KMS-11 (cell line): Measurements from ENCODE around the gene YIPF5.

ENCODE experiments used
- H2AFZ ChIP-seq: fragments of 200-600 bp; sonication (generic); 2 replicates; pipeline ENCODE4 v1.6.1; 2016; ENCODE audit warnings: antibody characterized with exemption, mixed run types, low read depth
- H3K27ac ChIP-seq: fragments of 200-600 bp; sonication (generic); 2 replicates; pipeline ENCODE4 v1.6.1; 2016; ENCODE audit warnings: mild to moderate bottlenecking, mixed run types
- H3K27me3 ChIP-seq: fragments of 200-600 bp; sonication (generic); 2 replicates; pipeline ENCODE4 v1.6.1; 2017; ENCODE audit warnings: mild to moderate bottlenecking, low read depth, mixed run types, moderate library complexity; ENCODE audit not compliant: insufficient read depth
- H3K36me3 ChIP-seq: fragments of 200-600 bp; sonication (generic); 2 replicates; pipeline ENCODE4 v1.6.1; 2017; ENCODE audit warnings: mild to moderate bottlenecking, mixed run types; ENCODE audit not compliant: insufficient read depth
- H3K4me1 ChIP-seq: fragments of 200-600 bp; sonication (generic); 2 replicates; pipeline ENCODE4 v1.6.1; 2016; ENCODE audit warnings: mild to moderate bottlenecking, low read depth, mixed run types; ENCODE audit not compliant: poor library complexity, severe bottlenecking
- H3K4me2 ChIP-seq: fragments of 200-600 bp; sonication (generic); 2 replicates; pipeline ENCODE4 v1.7.0; 2016; ENCODE audit warnings: mild to moderate bottlenecking, mixed run types
- H3K4me3 ChIP-seq: fragments of 200-600 bp; sonication (generic); IDR thresholded peaks from 2 replicates; pipeline ENCODE4 v1.6.1; 2017; ENCODE audit warnings: low read depth, low read length, mixed read lengths; ENCODE audit not compliant: insufficient read depth
- H3K79me2 ChIP-seq: fragments of 200-600 bp; sonication (generic); 2 replicates; pipeline ENCODE4 v1.6.1; 2016; ENCODE audit warnings: low read depth, mixed run types; ENCODE audit not compliant: insufficient read depth
- H3K9ac ChIP-seq: fragments of 200-600 bp; sonication (generic); 2 replicates; pipeline ENCODE4 v1.6.1; 2016; ENCODE audit warnings: mild to moderate bottlenecking, mixed run types
- H4K20me1 ChIP-seq: fragments of 200-600 bp; sonication (generic); 2 replicates; pipeline ENCODE4 v1.6.1; 2016; ENCODE audit warnings: mild to moderate bottlenecking, mixed run types; ENCODE audit not compliant: insufficient read depth
- CTCF ChIP-seq: fragments of 200-600 bp; sonication (generic); conservative IDR thresholded peaks from 2 replicates; pipeline ENCODE4 v1.6.1; 2017; ENCODE audit warnings: low read depth, mild to moderate bottlenecking, antibody characterized with exemption, low read length, moderate library complexity, mixed read lengths

The YIPF5 gene

DNA sequence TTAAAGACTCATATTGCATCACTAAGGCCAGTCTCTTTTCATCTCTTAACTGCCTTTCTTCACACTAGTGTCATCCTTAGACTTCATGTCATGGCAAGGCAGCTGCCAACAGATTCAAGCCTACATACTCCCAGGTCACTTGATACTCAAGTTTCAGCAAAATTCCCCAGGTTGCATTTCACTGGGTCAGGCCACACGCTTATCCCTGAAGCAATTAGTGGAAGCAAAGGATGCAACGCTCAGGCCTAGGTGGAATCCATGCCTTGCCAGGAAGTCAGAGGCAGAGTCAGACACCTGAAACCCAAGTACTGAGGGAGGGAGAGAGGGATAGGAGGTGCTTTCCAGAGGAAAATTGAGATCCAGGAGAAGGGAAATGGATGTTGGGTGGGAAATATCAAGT is 28.9 kb downstream of the YIPF5 start:
- no peaks in the 10 kb centered on the region for H3K79me2 ChIP-seq
- H3K27me3 ChIP-seq: no peaks in the 10 kb centered on the region
- H3K9ac ChIP-seq: no peak overlapping the region
- H3K27ac ChIP-seq: no peak overlapping the region
- H3K36me3 ChIP-seq: no peaks in the 10 kb centered on the region
- H3K4me3 ChIP-seq: no peak overlapping the region
- H2AFZ ChIP-seq: peak overlapping the region; percentile 55; the same call in 1 of the 2 replicates
- H3K4me2 ChIP-seq: peak overlapping the region; percentile 44; the same call in 1 of the 2 replicates
- no peaks in the 10 kb centered on the region for H4K20me1 ChIP-seq
- peaks cover 17% of the 10 kb centered on the region for H3K4me1 ChIP-seq
- TF ChIP-seq CTCF: no peak

GRCh38 chr5:144139586-144139985 is 30.9 kb downstream of the YIPF5 start:
- no peak overlapping the region for H3K4me2 ChIP-seq
- H3K27me3 ChIP-seq: no peaks in the 10 kb centered on the region
- H3K4me1 ChIP-seq: peaks cover 17% of the 10 kb centered on the region
- H2AFZ ChIP-seq: no peak overlapping the region
- no peaks in the 10 kb centered on the region for H3K36me3 ChIP-seq
- no peak overlapping the region for H3K4me3 ChIP-seq
- no peak overlapping the region for H3K9ac ChIP-seq
- TF ChIP-seq CTCF: no peak
- no peaks in the 10 kb centered on the region for H4K20me1 ChIP-seq
- H3K79me2 ChIP-seq: no peaks in the 10 kb centered on the region
- H3K27ac ChIP-seq: no peak overlapping the region

DNA sequence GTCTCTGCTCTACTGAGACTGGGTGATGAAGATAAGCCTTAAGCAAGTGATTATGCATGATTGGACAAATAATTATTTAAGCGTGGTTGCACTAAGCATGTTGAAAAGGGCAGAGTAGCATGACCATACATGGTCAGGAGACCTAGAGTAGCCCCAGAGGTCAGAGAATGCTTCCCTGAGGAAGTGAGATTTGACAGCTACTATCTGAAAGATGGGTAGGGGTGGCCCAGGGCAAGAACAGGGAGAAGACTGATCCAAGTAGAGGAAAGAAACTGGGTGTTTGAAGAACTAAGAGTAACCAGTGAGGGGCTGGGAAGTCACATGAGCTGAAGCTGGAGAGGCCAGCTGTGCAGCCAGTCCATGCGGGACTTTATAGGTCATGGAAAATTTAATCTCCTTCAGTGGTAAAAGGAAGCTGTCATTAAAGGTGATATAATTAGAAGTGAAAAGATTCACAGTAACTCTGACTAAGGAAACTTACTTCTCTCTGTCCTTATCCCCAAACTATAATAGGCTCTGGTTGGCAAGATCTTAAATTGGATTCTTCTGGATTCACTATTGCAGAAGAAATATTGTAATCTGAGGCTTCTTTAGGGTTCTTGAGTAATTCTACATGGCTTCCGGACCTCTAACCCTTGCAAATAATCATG is 35.2 kb downstream of the YIPF5 start:
- H4K20me1 ChIP-seq: no peaks in the 10 kb centered on the region
- H3K9ac ChIP-seq: no peak overlapping the region
- H3K4me2 ChIP-seq: no peak overlapping the region
- no peak overlapping the region for H3K27ac ChIP-seq
- no peaks in the 10 kb centered on the region for H3K36me3 ChIP-seq
- H3K4me1 ChIP-seq: no peaks in the 10 kb centered on the region
- no peak overlapping the region for H3K4me3 ChIP-seq
- no peaks in the 10 kb centered on the region for H3K79me2 ChIP-seq
- H2AFZ ChIP-seq: no peak overlapping the region
- H3K27me3 ChIP-seq: no peaks in the 10 kb centered on the region
- no peak for TF ChIP-seq CTCF

GRCh38 chr5:144134194-144134826 is 36.1 kb downstream of the YIPF5 start:
- Histone ChIP-seq H3K9ac (no peak overlapping the region), H3K27me3 (no peaks in the 10 kb centered on the region), H3K4me2 (no peak overlapping the region), H3K79me2 (no peaks in the 10 kb centered on the region), H3K4me3 (no peak overlapping the region), H3K36me3 (no peaks in the 10 kb centered on the region), H4K20me1 (no peaks in the 10 kb centered on the region), H3K27ac (no peak overlapping the region), H3K4me1 (no peaks in the 10 kb centered on the region), H2AFZ (no peak overlapping the region)
- TF ChIP-seq CTCF: no peak
